Left kidney (tissue), 2 donors: Measurements from ENCODE around the gene SIK3. TPM values are rescaled to one million over a fixed set of nuclear protein-coding genes. Genes with fewer than 3 reads are reported as not detected.
"Not testable (repeated sequence)": the region's sequence is repeated elsewhere in the genome, so short reads cannot be mapped to it uniquely, and the experiment has no call there.

Experiments
- DNase-seq: peaks from one replicate; pipeline ENCODE4 v3.0.0-alpha.2; 2013
- polyA plus RNA-seq: library from polyadenylated mRNA; unstranded; fragments of 120-200 nt; gene quantifications from one replicate; pipeline ENCODE4 v1.2.1, GENCODE V29; 2013; ENCODE audit not compliant: insufficient read length

SIK3 gene
- polyA plus RNA-seq, 1 donor = 47.6 TPM

DNA sequence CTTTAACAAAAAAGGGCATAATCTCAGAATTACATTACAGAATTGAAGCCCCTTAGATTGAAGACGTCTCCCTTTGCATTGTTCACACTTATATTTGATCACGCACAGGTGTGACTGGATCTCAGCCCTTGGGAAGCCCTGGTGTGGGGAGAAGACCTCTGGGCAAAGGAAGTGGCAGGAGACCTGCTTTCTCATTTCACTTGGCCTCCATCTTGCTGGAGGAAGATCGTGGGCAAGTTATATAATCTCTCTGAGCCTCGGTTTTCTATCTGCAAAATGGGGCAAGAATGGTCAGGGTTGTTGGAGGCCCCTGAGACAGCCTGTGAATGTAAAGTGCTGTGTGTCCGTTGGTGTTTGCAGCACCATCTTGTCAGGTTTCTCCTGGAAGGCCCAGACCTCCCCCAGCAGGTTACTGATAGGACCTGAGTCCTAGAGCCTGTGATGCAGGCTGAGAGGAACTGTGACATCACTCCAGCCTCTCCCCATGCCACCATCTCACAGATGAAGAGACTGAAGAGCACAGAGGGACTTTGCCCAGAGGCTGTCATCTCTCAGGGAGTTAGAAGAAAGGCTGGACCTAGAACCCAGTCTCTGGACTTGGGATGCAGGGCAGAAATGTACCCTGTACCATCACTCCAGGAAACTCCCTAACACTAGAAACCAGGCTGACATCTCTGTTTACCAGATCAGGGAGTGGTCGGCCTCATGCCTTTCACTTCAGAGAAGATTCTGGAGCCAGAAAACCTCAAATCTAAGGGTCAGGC lies 259.7 kb downstream of the SIK3 start:
- no peak for DNase-seq

- peak; percentile 30 for DNase-seq
Observed at GRCh38 chr11:116837231-116838091, 260.8 kb downstream of the SIK3 start, which contains the start of gene APOA1. APOA1 (minus strand) TSS chr11:116837622; CDS start chr11:116837387, 235 bp downstream.

GRCh38 chr11:116836632-116836991 lies 261.6 kb downstream of the SIK3 start:
- DNase-seq = no peak

DNA sequence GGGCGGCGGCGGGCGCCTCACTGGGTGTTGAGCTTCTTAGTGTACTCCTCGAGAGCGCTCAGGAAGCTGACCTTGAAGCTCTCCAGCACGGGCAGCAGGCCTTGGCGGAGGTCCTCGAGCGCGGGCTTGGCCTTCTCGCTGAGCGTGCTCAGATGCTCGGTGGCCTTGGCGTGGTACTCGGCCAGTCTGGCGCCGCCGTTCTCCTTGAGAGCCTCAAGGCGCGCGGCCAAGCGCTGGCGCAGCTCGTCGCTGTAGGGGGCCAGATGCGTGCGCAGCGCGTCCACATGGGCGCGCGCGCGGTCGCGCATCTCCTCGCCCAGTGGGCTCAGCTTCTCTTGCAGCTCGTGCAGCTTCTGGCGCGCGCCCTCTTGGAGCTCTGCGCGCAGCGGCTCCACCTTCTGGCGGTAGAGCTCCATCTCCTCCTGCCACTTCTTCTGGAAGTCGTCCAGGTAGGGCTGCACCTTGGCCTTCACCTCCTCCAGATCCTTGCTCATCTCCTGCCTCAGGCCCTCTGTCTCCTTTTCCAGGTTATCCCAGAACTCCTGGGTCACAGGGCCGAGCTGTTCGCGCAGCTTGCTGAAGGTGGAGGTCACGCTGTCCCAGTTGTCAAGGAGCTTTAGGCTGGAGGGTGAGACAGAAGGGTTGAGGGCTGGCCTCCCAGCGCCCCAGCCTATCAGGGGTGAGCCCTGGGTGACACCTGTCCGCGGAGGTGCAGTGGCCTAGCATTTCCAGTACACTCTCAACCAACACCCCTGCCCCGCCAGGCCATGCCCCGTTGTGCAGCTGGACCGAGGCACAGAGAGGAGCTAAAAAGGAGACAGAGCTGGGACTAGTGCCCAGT lies 262.2 kb downstream of the SIK3 start:
- DNase-seq = peak; percentile 92

DNA sequence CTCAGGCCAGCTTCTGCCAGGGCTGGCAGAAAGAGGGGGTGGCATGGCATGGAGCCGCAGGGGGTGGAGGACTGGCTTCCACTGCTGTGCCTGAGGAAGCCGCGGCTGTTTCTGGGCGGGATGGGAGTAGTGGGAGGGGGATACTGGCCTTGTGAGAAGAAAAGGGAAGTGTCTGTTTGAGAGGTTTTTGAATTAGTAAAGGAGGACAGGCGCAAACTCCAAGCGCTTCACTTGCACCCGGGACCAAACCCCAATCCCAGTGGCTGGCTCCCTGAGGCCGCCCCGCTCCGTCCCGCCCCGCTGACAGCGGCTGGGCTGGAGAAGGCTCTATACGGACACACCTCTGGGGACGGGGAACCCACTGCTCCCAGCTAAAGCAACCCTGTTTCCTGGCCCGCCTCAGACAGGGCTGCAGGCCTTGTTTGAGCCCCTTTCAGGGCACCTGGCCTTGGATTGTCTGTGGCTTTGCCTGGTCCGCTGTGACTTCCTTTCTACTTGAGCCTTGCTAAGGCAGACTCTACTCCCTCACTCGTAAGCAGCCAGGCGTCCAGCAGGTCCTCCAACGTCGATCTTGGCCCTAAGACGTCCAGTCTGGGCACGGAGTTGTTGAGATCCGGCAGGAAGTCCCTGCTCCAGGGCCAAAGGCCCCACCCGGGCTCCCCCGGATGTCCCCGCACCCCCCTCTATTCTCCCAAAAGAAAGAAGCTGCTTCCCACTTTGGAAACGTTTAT lies 263.0 kb downstream of the SIK3 start:
- DNase-seq = no peak

GRCh38 chr11:116834535-116835041 lies 263.6 kb downstream of the SIK3 start:
- DNase-seq = not testable (repeated sequence)

GRCh38 chr11:116833816-116834534 lies 264.3 kb downstream of the SIK3 start:
- no peak for DNase-seq

DNA sequence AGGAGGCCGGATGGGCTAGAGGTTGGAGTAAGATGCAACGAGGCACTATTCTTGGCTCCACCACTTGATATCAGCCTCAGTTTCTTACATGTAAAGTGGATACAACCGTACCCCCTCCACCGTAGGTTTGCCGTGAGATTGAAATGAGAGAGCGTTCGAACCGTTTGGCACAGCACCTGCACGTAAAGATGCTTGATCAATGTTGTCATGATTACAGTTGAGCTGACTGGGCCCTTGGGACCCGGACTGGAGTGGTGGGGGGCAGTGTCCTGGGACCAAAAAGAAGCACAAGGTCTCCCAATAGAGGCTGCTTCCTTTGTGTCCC lies 264.8 kb downstream of the SIK3 start:
- DNase-seq = no peak

DNA sequence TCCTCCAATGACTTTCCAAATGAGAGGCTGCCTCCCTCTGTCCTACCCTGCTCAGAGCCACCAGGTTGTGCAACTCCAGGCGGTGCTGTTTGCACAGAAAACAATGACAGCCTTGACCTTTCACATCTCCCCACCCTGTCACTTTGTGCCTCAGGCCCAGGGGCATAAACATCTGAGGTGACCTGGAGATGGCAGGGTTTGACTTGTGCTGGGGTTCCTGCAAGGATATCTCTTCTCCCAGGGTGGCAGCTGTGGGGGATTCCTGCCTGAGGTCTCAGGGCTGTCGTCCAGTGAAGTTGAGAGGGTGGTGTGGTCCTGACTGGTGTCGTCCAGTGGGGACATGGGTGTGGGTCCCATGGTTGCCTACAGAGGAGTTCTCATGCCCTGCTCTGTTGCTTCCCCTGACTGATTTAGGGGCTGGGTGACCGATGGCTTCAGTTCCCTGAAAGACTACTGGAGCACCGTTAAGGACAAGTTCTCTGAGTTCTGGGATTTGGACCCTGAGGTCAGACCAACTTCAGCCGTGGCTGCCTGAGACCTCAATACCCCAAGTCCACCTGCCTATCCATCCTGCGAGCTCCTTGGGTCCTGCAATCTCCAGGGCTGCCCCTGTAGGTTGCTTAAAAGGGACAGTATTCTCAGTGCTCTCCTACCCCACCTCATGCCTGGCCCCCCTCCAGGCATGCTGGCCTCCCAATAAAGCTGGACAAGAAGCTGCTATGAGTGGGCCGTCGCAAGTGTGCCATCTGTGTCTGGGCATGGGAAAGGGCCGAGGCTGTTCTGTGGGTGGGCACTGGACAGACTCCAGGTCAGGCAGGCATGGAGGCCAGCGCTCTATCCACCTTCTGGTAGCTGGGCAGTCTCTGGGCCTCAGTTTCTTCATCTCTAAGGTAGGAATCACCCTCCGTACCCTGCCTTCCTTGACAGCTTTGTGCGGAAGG lies 265.6 kb downstream of the SIK3 start:
- DNase-seq = no peak

GRCh38 chr11:116831790-116832349 lies 266.4 kb downstream of the SIK3 start:
- DNase-seq = no peak

- no peak for DNase-seq
Observed at GRCh38 chr11:116830184-116830912, 267.9 kb downstream of the SIK3 start.

GRCh38 chr11:116829525-116830183 lies 268.6 kb downstream of the SIK3 start, which contains the start of gene APOC3:
APOC3 (plus strand) TSS chr11:116829907; CDS start chr11:116830583, 676 bp downstream.
- DNase-seq = no peak

DNA sequence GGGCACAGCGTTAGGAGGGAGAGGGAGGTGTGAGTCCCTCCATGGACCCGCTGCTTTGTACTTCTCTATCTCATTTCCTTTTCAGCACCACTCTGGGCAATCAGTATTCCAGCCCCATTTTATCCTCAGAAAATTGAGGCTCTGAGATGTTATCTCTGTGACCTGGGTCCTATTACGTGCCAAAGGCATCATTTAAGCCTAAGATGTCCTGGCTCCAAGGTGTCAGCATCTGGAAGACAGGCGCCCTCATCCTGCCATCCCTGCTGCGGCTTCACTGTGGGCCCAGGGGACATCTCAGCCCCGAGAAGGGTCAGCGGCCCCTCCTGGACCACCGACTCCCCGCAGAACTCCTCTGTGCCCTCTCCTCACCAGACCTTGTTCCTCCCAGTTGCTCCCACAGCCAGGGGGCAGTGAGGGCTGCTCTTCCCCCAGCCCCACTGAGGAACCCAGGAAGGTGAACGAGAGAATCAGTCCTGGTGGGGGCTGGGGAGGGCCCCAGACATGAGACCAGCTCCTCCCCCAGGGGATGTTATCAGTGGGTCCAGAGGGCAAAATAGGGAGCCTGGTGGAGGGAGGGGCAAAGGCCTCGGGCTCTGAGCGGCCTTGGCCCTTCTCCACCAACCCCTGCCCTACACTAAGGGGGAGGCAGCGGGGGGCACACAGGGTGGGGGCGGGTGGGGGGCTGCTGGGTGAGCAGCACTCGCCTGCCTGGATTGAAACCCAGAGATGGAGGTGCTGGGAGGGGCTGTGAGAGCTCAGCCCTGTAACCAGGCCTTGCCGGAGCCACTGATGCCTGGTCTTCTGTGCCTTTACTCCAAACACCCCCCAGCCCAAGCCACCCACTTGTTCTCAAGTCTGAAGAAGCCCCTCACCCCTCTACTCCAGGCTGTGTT lies 269.4 kb downstream of the SIK3 start:
- no peak for DNase-seq

DNA sequence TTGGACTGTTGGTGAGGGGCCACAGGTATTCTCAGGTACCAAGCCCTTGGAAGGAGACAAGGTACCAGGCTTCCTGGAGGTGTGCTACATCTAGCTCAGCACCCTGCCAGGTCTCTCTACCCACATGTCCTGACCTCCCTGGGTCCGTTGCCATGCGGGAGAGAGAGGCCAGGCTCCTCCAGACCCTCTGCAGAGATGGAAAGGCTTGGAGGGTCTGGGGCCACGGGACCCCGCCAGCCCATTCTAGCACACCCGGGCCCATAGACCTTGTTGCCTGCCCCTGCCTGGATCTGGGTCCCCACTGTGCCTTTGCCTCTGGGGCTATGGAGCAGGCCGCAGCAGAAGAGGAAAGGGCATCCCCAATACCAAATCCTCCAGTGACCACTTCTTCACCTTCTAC lies 270.8 kb downstream of the SIK3 start:
- no peak for DNase-seq

DNA sequence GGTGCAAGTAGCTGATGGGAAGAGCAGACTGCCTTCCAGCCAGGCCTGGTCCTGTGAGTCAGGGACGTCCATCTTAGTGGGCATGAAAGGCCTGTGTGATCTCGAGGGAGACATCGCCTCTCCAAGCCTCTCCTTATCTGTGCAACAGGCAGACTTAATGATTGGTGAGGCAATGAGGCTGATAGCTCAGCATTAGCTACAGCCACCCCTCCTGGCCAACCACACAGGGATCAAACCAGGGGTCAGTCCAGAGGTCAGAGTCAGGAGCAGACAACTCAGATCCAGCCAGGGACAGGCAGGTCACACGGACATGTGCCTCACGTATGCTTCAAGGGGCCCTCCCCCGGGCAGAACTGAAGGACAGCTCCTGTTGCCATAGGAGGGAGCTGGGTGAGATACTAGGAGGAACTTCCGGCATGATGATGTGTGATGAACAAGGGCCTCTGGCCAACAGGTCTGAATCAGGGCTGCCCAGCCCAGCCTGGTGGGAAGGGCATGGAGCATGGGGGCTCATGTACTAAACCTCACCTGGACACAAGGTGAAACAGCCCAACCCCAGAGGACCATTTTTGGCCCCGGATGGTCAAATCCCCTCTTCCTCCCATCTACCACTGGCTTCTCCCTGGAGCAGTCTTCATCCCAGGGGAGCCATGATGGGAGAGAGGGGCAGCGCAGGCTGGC lies 271.3 kb downstream of the SIK3 start:
- DNase-seq = no peak
